C4-2B (cell line): ENCODE measurements around the gene NALCN.
A peak's percentile ranks its signal among the peaks of the same experiment; 100 is the strongest.

Experiments
- H3K27ac ChIP-seq: fragments of 450-650 bp; 2 replicates; pipeline ENCODE4 v1.5.1; 2017
- ZFX ChIP-seq: fragments of 450-650 bp; IDR thresholded peaks from 2 replicates; pipeline ENCODE4 v1.6.1; 2017
- TF ChIP-seq, protein P1 (sequence below): fragments of 450-650 bp; conservative IDR thresholded peaks from 2 replicates; pipeline ENCODE4 v1.5.1; 2017; ENCODE audit warnings: mild to moderate bottlenecking

Gene NALCN

DNA sequence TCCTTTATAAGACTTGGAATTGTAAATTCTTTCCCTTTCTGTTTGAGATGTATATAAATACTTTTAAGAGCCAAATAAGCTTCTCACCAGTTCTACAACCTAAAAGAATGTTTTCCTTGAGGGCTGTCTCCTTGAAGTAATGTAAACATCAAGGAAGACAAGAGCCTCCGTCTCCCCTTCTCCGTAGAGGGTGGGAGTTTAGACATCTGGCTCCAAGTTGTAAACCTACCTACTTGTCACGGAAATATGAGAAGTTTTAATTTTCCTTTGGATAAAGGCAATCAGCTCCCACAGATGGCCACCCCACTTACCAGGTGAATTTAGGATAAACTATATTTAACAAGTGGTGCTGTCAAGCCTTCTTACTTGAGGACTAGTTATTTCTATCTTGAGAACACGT is 237.9 kb downstream of the NALCN start:
- H3K27ac ChIP-seq, result no peak overlapping the region
- TF ChIP-seq, protein P1, sequence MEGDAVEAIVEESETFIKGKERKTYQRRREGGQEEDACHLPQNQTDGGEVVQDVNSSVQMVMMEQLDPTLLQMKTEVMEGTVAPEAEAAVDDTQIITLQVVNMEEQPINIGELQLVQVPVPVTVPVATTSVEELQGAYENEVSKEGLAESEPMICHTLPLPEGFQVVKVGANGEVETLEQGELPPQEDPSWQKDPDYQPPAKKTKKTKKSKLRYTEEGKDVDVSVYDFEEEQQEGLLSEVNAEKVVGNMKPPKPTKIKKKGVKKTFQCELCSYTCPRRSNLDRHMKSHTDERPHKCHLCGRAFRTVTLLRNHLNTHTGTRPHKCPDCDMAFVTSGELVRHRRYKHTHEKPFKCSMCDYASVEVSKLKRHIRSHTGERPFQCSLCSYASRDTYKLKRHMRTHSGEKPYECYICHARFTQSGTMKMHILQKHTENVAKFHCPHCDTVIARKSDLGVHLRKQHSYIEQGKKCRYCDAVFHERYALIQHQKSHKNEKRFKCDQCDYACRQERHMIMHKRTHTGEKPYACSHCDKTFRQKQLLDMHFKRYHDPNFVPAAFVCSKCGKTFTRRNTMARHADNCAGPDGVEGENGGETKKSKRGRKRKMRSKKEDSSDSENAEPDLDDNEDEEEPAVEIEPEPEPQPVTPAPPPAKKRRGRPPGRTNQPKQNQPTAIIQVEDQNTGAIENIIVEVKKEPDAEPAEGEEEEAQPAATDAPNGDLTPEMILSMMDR, result no peak

DNA sequence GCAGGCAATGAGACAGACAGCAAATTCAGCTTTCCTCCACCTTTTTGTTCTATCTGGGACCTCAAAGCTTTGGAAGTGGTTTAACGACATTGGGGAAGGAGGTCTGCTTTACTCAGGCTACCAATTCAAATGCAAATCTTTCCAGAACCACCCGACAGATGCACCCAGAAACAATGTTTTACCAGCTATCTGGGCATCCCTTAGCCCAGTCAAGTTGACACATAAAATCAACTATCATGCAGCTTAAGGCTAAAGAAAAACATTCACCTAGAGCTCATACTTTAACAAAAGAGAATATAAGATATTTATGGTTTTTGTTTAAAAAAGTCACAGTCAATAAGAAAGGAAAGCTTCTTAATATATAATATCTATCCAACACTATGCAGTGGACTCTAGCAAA is 246.0 kb downstream of the NALCN start:
- TF ChIP-seq, protein P1, result no peak
- H3K27ac ChIP-seq, result no peak overlapping the region

DNA sequence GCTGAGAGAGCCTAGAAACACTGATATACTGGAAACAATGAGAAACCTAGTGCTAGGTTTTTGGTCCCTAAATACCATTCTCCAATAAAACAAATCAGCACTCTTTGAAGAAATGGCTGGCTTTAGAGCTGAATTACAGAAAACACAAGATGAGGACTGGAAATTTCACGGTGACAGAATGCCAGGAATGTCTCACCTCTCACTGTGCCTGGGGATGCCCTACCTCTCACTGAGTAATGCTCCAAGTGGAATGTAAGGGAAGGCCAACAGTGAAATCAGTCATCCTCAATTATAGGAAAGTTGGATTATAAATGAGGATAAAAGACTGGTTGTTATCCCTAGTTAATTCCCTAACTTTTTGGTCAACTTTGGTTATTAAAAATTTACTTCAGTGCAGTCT is 259.0 kb downstream of the NALCN start:
- no peak for TF ChIP-seq ZFX
- TF ChIP-seq, protein P1, result no peak

DNA sequence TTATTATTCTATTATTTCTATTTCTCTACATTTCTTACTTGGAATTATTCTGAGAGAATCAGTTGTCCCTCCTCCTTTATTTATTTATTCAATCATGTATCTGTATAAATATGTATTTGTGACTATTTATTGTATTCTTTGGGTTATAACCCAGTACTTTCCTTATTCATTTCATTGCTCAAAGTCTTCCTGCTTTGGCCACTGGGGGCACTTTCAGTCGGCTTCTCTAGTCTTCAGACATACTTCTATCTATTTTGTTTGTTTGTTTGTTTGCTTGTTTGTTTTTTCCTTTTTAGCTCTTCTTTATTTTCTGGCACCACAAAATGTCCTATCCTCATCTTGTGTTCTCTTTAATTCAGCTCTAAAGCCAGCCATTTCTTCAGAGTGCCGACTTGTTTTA is 260.4 kb downstream of the NALCN start:
- TF ChIP-seq ZFX, result no peak
- TF ChIP-seq, protein P1, result peak; percentile 66
- no peak overlapping the region for H3K27ac ChIP-seq

More for the DNA sequence above, 259.0 kb downstream of the NALCN start:
- H3K27ac ChIP-seq, result no peak overlapping the region

DNA sequence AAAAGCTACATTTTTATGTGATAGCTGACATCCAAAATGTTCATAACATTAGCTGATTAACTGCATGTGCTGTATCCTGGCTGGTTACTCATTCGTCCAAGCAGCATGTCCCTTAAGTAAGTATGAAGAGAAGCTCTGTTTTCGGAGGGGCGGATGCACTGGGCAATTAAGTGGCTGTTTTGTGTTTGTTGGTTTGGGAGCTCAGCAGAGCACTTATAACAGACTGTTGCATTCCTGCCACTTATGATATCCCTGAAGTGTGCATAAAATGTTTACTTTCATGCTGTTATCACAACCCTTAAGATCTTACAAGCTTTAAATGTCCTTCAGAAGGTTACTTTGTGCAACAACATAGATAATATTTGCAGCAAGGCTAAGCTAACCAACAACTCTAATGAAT is 264.1 kb downstream of the NALCN start:
- no peak overlapping the region for H3K27ac ChIP-seq
- TF ChIP-seq ZFX, result no peak
- TF ChIP-seq, protein P1, result no peak

DNA sequence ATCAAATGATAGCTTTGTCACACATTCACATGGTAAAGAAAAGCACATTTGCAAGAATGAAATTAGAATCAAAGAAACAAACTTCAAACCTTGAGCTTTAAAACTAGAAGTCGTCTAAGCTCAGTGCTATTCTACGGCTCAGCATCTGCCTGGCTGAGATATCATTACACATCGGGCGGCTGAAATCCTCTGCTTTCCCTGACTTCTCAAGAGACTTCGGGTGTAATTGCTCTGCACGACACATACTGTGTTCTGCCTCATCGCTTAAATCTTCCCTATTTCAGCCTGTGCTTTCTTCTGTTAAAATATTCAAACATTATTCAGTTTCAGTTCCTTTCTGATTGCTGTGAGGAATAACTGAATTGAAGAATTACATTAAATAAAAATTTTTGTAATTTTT is 265.3 kb downstream of the NALCN start:
- TF ChIP-seq ZFX, result no peak
- TF ChIP-seq, protein P1, result no peak
- H3K27ac ChIP-seq, result no peak overlapping the region

DNA sequence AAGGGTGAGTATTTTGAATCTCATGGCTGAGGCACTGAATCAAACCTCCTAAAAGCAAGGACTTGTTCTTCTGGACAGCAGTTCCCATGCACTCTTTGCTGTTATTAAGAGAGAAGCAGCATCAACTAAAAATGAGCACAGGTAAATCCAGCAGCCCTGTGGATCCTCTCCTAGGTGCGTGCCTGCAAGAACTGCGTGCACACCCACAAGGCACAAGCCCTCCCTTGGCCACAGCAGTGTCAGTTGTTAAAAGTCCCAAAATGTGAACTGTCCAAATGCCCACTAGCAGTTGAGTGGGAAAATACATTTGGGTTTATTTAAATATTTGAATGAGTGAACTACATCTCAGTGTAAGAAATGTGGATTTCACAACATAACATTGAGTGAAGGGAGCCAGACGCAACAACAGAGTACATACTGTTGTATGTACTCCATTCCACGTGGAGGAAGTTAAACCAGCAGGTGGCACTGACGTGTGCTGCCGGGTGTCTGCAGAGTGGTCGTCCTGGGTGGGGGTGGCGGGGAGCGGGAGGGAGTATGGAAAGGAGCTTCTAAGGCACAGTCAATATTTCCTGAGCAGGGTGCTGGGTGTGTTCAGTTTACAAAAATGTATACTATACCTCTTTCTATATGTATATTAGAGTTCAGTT is 266.4 kb downstream of the NALCN start:
- TF ChIP-seq ZFX, result no peak
- TF ChIP-seq, protein P1, result peak; percentile 26
- no peak overlapping the region for H3K27ac ChIP-seq
